ENCODE data around the gene TAF4.
A peak's percentile ranks its signal among the peaks of the same experiment; 100 is the strongest.
"Not testable (repeated sequence)": the region's sequence is repeated elsewhere in the genome, so short reads cannot be mapped to it uniquely, and the experiment has no call there.

The TAF4 gene

GRCh38 chr20:62071669-62072430 is 6.2 kb upstream of the TAF4 start:
- not testable (repeated sequence) for DNase-seq

- no peak for DNase-seq
Observed at GRCh38 chr20:62069741-62070216, 4.1 kb upstream of the TAF4 start.

- DNase-seq, result no peak
Observed at GRCh38 chr20:62068997-62069396, 3.3 kb upstream of the TAF4 start.

- no peak for DNase-seq
Observed at GRCh38 chr20:62067547-62068260, 2.0 kb upstream of the TAF4 start.

GRCh38 chr20:62066983-62067433 is 1.3 kb upstream of the TAF4 start:
- no peak for DNase-seq

GRCh38 chr20:62066339-62066982 is 780 bp upstream of the TAF4 start:
- DNase-seq, result peak; percentile 69

- DNase-seq, result no peak
Observed at GRCh38 chr20:62064770-62065673, 659 bp downstream of the TAF4 start.

GRCh38 chr20:62063981-62064769 is 1.5 kb downstream of the TAF4 start:
- DNase-seq, result no peak

GRCh38 chr20:62063315-62063980 is 2.2 kb downstream of the TAF4 start:
- DNase-seq, result no peak

- no peak for DNase-seq
Observed at GRCh38 chr20:62062661-62063314, 2.9 kb downstream of the TAF4 start.

GRCh38 chr20:62061851-62062423 is 3.7 kb downstream of the TAF4 start:
- no peak for DNase-seq

GRCh38 chr20:62060631-62061541 is 4.8 kb downstream of the TAF4 start:
- DNase-seq, result no peak

GRCh38 chr20:62059920-62060630 is 5.6 kb downstream of the TAF4 start:
- DNase-seq, result no peak

- no peak for DNase-seq
Observed at GRCh38 chr20:62059401-62059800, 6.3 kb downstream of the TAF4 start.

- no peak for DNase-seq
Observed at GRCh38 chr20:62058941-62059340, 6.7 kb downstream of the TAF4 start.

GRCh38 chr20:62056975-62057374 is 8.7 kb downstream of the TAF4 start:
- DNase-seq, result no peak

GRCh38 chr20:62056377-62056776 is 9.3 kb downstream of the TAF4 start:
- DNase-seq, result no peak

- DNase-seq, result not testable (repeated sequence)
Observed at GRCh38 chr20:62055862-62056115, 9.9 kb downstream of the TAF4 start.

Data from left hindlimb (tissue), 1 donor.